T-helper 2 cell treated with Interferon-gamma antibody and Interleukin-4, amounts not matched to agents 100 ng/mL and 5 ng/mL, for 36 hours (primary cell): Measurements from ENCODE around the gene CKAP2L. TPM values are rescaled to one million over a fixed set of nuclear protein-coding genes. Genes with fewer than 3 reads are reported as not detected.

Source experiments
- intact Hi-C: fragments of 100-400 bp; cut with micrococcal nuclease; formaldehyde crosslinking; loops from one replicate; pipeline ENCODE4 v1.15.1; 2023
- total RNA-seq: library from RNA; stranded (reverse); gene quantifications from 2 replicates; pipeline ENCODE4 v1.2.3, GENCODE V29; 2022

CKAP2L gene
- total RNA-seq, result 43.2 and 49.6 TPM in 2 replicates

GRCh38 chr2:112764071-112765044 lies at the start of gene CKAP2L:
Gene CKAP2L, minus strand, starts transcription at chr2:112764609. Its CDS starts 11 bp downstream, at chr2:112764598.
- intact Hi-C loops, result loop anchor here (1.0 to 10.0 kb wide), 7 partner anchors 15 to 710 kb away; partner anchors contain the start of genes PSD4, TMEM87B and TTL

DNA sequence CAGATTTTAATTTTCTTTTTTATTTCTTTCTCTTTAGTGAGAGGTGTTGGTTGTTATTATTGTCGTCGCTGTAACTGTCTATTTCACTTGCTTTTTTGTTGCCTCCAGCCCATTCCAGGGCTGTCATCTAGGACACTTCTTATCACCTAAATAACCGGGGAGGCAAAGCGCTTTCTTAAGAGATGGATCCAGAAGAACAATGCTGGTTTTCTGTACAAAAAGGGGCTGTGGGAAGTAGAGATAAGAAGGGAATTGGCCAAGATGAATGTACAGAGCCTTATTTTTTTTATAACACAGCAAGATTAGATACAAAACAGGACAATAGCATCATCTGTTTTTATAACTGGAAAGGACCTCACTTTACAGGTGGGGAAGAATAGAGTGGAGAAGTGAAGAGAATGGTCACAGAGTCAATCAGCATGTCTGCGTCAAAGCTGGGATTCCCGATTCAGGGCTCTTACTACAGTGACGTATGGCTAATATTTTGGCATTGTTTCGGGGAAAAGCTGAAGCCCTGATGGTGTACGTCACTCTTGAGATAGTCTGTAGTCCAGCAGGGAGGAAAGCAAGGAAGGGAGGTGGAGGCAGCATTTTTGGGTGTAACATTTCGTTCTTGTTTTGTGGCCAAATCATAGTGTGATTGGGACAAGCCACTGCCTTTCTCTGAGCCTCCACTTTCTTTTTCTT lies 49.0 kb upstream of the CKAP2L start:
- intact Hi-C loops, result no loop called here

DNA sequence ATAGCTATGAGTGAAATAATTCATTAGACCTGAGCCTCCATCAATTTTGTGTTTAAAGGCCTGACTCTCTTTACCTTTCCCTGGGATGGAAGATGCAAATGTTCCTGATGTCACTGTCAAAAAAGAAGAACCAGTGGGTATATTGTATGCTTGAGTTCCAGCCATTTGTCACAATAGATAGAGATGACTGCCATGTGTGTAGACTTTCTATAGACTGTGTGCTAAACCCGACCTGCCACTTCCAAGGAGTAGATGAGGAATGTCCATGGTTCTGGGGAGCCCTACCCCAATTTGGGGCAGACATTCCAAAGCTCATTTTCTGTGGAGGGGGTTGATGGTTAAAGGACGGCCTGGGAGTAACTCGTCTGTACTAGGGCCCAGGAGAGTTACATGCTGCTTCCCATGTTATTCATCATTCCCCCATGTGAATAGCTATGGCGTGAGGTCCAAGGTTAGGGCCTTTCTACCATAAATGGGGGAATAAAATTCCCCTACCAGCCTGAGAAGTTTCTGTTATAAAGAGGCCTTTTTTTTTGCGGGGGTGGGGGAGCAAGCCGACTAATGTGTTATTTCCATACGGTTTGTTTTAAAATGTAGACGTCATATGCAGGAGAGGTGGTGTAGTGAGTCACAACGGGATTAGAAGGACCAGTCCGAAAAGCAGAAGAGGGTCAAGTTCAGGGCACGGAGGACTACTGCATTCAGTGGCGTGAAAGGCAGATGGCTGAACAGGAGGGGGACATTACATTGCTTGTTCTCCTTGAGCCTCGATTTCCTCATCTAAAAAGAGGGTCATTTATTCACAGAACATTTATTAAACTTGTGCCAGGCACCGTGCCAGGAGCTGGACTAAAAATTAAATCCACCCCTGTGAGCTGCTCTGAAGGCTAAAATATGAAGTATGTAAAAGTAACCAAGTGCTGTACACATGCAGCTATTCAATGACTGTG lies 48.2 kb upstream of the CKAP2L start:
- intact Hi-C loops, result no loop called here

DNA sequence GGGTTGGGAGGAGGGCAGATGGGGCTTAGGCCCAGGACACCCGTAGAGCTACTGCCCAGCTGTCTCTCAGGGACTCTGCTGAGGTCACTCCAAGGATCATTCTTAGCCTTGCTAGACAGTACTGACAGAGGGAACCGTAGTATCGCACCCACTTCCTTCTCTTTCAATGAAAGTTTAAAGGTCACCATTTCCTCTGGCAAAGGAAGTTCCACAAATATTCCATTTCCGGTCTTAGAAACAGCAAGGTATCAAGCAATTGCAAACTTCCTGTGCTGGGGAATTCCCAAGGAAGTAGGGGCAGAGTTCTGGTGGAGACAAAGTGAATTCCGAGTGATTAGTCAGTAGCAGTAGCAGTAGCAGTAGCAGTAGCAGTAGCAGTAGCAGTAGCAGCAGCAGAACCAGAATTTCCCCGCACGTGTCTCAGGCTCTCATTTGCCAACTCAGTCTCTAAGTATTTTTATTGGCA lies 47.5 kb upstream of the CKAP2L start:
- intact Hi-C loops, result no loop called here

DNA sequence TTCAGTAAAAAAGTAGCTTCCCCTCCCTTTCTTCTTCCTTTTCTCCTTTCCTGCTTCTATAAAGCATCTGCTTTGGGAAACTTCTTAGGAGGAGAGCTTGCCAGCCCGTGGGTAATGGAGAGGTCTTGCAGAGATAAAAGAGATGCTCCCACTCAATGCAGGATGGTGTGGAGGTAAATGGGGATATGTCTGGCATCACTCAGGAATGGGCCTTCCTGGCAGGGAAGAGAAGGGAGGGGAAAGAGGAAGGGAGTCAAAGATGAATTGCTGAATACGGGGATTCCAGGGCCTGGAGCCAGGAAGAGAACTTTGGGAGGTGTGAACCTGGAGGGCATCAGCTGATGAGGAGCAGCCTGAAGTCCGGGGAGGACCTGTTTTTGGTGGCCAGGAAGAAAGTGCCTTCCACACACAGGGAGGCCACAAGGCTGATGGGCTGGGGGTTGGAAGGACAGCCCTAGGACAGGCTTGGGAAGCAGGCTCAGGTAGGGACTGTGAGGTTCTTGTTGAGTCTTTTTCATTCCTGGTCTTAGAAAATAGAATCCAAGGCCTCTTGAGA lies 46.9 kb upstream of the CKAP2L start:
- intact Hi-C loops, result no loop called here

GRCh38 chr2:112809112-112809511 lies 44.7 kb upstream of the CKAP2L start:
- intact Hi-C loops, result no loop called here

GRCh38 chr2:112807233-112807807 lies 42.9 kb upstream of the CKAP2L start:
- intact Hi-C loops, result no loop called here

DNA sequence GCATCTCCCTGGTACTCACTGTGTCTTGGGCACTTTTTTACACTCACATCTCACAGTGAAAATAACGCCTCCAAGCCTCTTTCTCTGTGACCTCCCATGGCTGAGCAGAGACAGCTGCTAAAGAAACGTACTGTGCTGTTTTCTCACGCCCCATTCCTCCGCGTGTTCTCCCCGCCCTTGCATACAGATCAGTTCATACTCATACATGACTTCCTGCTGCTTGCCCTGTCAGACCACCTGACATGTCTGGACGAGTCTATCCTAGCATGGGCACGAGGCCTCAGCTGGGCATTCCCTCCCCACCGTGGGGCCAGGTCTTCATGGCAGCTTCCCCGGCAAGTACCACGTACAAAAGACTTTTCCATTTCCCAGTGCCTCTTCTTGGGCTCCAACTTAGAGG lies 41.1 kb upstream of the CKAP2L start:
- intact Hi-C loops, result no loop called here

GRCh38 chr2:112803691-112804521 lies 39.5 kb upstream of the CKAP2L start:
- intact Hi-C loops, result no loop called here

DNA sequence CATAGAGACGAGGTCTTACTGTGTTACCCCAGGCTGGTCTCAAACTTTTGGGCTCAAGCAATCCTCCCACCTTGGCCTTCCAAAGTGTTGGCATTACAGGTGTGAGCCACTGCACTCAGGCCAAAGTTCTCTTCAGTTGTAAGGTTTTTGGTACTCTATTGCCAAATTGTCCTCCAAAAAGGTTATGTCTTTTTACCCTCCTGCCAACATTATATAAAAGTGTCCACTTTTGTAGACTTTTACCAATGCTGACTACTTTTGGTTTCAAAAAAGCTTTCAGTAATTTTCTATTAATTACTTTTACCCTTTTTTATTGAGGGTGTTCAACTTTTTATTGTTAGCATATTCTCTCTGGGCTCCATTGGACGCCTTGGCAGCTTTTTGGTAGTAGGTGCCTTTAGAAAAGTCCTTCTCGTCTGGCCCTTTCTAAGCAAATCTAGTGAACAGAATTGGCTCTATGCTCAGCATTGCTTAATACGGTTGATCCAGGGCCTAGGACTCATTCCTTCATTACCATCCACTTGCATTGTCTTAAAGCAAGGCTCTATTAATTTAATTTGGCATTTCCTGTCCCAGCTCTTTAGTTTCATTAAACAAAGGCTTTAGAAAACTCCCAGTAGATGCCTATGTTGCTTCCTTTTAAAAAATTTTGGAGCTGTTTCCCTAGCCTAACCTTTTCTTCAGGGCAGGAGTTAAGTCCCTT lies 36.6 kb upstream of the CKAP2L start:
- intact Hi-C loops, result no loop called here

DNA sequence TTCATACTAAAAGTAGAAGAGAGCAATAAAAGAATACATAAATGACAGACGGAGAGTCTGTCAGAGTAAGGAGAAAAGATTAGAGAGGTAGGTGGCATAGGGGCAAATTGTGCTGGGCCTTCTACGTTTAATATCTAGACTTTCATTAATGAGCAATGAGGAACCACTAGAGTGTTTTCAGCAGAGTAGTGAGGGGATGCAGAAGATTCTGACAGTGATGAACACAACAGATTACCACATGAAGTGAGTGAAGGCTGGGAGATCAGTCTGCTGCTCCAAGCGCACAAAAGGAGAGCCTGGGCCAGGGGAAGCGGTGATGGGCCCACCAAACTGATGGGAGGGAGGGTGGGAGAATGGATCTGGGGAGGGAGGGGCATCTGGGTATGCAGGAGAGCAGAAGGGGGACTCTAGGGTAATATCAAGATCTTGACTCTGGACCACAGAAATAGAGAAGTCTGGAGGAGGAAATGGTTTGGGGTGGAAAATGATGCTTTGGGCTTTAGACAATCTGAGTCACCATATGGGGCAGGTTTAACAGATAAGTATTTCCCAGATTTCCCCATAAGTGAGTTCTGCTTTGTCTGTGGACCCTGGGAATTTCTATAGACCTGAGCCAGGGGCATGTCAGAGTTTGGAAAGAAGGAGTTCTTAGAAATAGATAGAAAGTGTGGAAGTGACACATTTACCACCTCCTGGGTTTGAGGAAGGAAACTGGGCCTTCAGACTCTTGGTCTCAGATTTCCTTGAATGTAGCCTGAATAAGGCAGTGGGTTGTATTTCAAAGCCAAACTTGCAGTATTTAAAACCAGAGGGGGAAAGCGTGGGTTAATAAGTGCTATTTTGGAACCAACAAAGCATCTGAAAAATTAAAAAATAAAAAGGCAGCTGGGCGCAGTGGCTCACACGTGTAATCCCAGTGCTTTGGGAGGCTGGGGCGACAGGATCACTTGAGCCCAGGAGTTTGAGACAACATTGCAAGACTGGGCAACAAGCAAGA lies 34.9 kb upstream of the CKAP2L start:
- intact Hi-C loops, result no loop called here

- intact Hi-C loops, result no loop called here
These were observed 32.1 kb upstream of the CKAP2L start for GRCh38 chr2:112796486-112796885.

- intact Hi-C loops, result no loop called here
These were observed 31.4 kb upstream of the CKAP2L start for GRCh38 chr2:112795774-112796173.

GRCh38 chr2:112794841-112795240 lies 30.4 kb upstream of the CKAP2L start:
- intact Hi-C loops, result no loop called here

GRCh38 chr2:112794131-112794733 lies 29.8 kb upstream of the CKAP2L start:
- intact Hi-C loops, result no loop called here

DNA sequence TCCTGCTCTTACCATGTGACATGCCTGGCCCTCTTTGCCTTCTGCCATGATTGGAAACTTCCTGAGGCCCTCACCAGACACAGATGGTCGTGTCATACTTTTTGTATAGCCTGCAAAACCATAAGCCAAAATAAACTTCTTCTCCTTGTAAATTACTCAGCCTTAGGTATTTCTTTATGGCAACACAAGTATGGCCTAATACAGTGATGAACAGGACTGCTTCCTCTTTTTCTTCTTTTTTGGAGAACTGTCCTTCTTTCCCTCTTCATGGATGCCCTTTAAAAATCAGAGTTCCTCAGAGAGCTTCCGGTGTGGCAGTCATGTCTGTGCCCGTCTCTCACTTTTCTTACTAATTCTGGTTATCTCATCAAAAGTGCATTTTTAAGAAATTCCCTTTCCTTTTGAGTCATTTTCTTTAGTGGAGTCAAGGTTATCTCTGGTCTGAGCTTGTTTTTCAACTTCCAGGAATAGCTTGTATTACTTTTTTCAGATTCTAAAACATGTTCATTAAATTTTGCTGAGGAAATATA lies 29.1 kb upstream of the CKAP2L start:
- intact Hi-C loops, result no loop called here

DNA sequence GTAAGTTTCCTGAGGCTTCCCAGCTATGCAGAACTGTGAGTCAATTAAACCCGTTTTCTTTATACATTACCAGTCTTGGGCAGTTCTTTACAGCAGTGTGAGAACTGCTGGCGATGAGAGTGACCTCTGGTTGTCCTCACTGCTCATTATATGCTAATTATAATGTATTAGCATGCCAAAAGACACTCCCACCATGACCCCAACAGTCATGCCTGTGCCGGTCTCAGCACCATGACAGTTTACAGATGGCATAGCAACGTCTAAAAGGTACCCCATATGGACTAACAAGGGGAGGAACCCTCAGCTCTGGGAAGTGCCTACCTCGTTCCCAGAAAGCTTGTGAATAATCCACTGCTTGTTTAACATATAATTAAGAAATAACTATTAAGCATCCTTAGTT lies 28.0 kb upstream of the CKAP2L start:
- intact Hi-C loops, result no loop called here
